K562 (cell line): ENCODE measurements around the gene TRAF5. TPM values are rescaled to one million over a fixed set of nuclear protein-coding genes. Genes with fewer than 3 reads are reported as not detected.
A peak's percentile ranks its signal among the peaks of the same experiment; 100 is the strongest.

Experiments used
- ARID1B ChIP-seq: fragments of 450-650 bp; IDR thresholded peaks from 2 replicates; pipeline ENCODE4 v1.6.1; 2016; ENCODE audit warnings: antibody characterized with exemption, mild to moderate bottlenecking, inconsistent platforms
- CEBPB ChIP-seq: fragments of 450-650 bp; IDR thresholded peaks from 2 replicates; pipeline ENCODE4 v1.6.1; 2016; ENCODE audit warnings: missing genetic modification characterization, missing compliant biosample characterization
- CHD4 ChIP-seq: fragments of 200-600 bp; sonication (generic); IDR thresholded peaks from 3 replicates; pipeline ENCODE4 v1.6.1; 2012; ENCODE audit warnings: low read depth, mild to moderate bottlenecking, mixed read lengths, low read length, inconsistent platforms; ENCODE audit not compliant: insufficient read depth, insufficient replicate concordance, poor library complexity, severe bottlenecking
- DMBX1 ChIP-seq: fragments of 250-450 bp; sonication (Bioruptor Pico); IDR thresholded peaks from 2 replicates; pipeline ENCODE4 v1.8.0; 2022; ENCODE audit warnings: inconsistent platforms, mild to moderate bottlenecking, moderate library complexity, borderline replicate concordance
- HMG20A ChIP-seq: fragments of 450-650 bp; formaldehyde crosslinking; conservative IDR thresholded peaks from 2 replicates; pipeline ENCODE4 v1.4.0; 2020; ENCODE audit warnings: mild to moderate bottlenecking, mixed read lengths
- JUND ChIP-seq, 2 experiments: IDR thresholded peaks; 2 replicates in 1 of 2; 3 replicates in 1 of 2; pipeline ENCODE4 v1.6.1; 2011; ENCODE audit warnings: borderline replicate concordance in 2 of 2, low read depth in 2 of 2, low read length in 2 of 2, improper control_type of control experiment in 1 of 2, missing biosample characterization in 1 of 2, missing genetic modification characterization in 1 of 2, missing genetic modification reagents in 1 of 2
- MCM2 ChIP-seq: fragments of 450-650 bp; IDR thresholded peaks from 2 replicates; pipeline ENCODE4 v1.6.1; 2017; ENCODE audit warnings: low read depth, mild to moderate bottlenecking
- MEF2D ChIP-seq: conservative IDR thresholded peaks from 2 replicates; pipeline ENCODE4 v1.6.1; 2016; ENCODE audit warnings: low read depth, missing genetic modification characterization, missing compliant biosample characterization
- NR1H2 ChIP-seq: sonication (generic); formaldehyde crosslinking; IDR thresholded peaks from 2 replicates; pipeline ENCODE4 v1.4.0; 2020; ENCODE audit warnings: mild to moderate bottlenecking, missing genetic modification reagents
- TCF7 ChIP-seq: sonication (generic); IDR thresholded peaks from 2 replicates; pipeline ENCODE4 v1.6.1; 2016; ENCODE audit warnings: antibody characterized with exemption, borderline replicate concordance
- TOE1 ChIP-seq, 2 experiments: fragments of 450-650 bp in 1 of 2; sonication (generic) in 1 of 2; formaldehyde crosslinking in 1 of 2; IDR thresholded peaks; 2 replicates each; pipeline versions ENCODE4 v1.7.1 to v1.8.0; 2016 to 2022; ENCODE audit warnings: borderline replicate concordance in 2 of 2, mild to moderate bottlenecking in 2 of 2, antibody characterized with exemption in 1 of 2, inconsistent platforms in 1 of 2, low read depth in 1 of 2, missing genetic modification reagents in 1 of 2, moderate library complexity in 1 of 2
- ZKSCAN3 ChIP-seq: fragments of 250-450 bp; sonication (Bioruptor Pico); IDR thresholded peaks from 2 replicates; pipeline ENCODE4 v1.4.0; 2020
- ZNF197 ChIP-seq: fragments of 200-800 bp; sonication (Bioruptor generic); IDR thresholded peaks from 2 replicates; pipeline ENCODE4 v1.6.1; 2016; ENCODE audit warnings: low read depth, missing genetic modification characterization, missing compliant biosample characterization
- ZNF507 ChIP-seq: conservative IDR thresholded peaks from 2 replicates; pipeline ENCODE4 v1.6.1; 2017; ENCODE audit warnings: missing genetic modification characterization, missing compliant biosample characterization
- polyA plus RNA-seq, 8 experiments: library from polyadenylated mRNA; depleted of rRNA in 4 of 8; stranded (reverse) in 5 of 8; unstranded in 3 of 8; fragments of >200 nt; fragmentation: Nextera tagmentation in 2 of 8; fragmentation: Illumina TruSeq in 1 of 8; extraction: Ambion mirVana in 2 of 8; extraction: Trizol in 1 of 8; gene quantifications; 2 replicates each; pipeline versions ENCODE4 v1.2.1 to v1.2.3, GENCODE V29; 2011 to 2014; ENCODE audit warnings: inconsistent platforms in 1 of 8, missing spikeins in 1 of 8
- total RNA-seq, 7 experiments: library from RNA; depleted of rRNA in 6 of 7; stranded (reverse); fragments of >200 nt in 6 of 7; fragmentation: Illumina TruSeq in 2 of 7; extraction: Trizol in 2 of 7; gene quantifications; 2 replicates each; pipeline versions ENCODE4 v1.2.1 to v1.2.3, GENCODE V29; 2011 to 2021; ENCODE audit warnings: low replicate concordance in 1 of 7
- TF ChIP-seq, protein P1 (sequence below): fragments of 450-650 bp; IDR thresholded peaks from 2 replicates; pipeline ENCODE4 v1.7.0; 2016; ENCODE audit warnings: borderline replicate concordance
- TF ChIP-seq, protein P2 (sequence below): fragments of 450-650 bp; formaldehyde crosslinking; IDR thresholded peaks from 2 replicates; pipeline ENCODE4 v1.4.0; 2020; ENCODE audit warnings: mild to moderate bottlenecking, moderate library complexity
- TF ChIP-seq, protein P3 (sequence below), 2 experiments: fragments of 250-450 bp in 1 of 2; fragments of 450-650 bp in 1 of 2; sonication (Bioruptor Pico) in 1 of 2; IDR thresholded peaks; 2 replicates each; pipeline versions ENCODE4 v1.6.1 to v1.8.0; 2016 to 2021; ENCODE audit warnings: mild to moderate bottlenecking in 2 of 2, moderate library complexity in 2 of 2, missing compliant biosample characterization in 1 of 2, missing genetic modification characterization in 1 of 2
- TF ChIP-seq, protein P4 (sequence below): fragments of 450-650 bp; IDR thresholded peaks from 2 replicates; pipeline ENCODE4 v1.6.1; 2017; ENCODE audit warnings: antibody characterized with exemption, mild to moderate bottlenecking

TRAF5 gene
- total and polyA plus RNA-seq, 9 of the 15 experiments (the other 6 are each of a cell fraction or from before 2014, with no cell fraction given) = 2.0 to 9.3 (median 5.3) TPM

DNA sequence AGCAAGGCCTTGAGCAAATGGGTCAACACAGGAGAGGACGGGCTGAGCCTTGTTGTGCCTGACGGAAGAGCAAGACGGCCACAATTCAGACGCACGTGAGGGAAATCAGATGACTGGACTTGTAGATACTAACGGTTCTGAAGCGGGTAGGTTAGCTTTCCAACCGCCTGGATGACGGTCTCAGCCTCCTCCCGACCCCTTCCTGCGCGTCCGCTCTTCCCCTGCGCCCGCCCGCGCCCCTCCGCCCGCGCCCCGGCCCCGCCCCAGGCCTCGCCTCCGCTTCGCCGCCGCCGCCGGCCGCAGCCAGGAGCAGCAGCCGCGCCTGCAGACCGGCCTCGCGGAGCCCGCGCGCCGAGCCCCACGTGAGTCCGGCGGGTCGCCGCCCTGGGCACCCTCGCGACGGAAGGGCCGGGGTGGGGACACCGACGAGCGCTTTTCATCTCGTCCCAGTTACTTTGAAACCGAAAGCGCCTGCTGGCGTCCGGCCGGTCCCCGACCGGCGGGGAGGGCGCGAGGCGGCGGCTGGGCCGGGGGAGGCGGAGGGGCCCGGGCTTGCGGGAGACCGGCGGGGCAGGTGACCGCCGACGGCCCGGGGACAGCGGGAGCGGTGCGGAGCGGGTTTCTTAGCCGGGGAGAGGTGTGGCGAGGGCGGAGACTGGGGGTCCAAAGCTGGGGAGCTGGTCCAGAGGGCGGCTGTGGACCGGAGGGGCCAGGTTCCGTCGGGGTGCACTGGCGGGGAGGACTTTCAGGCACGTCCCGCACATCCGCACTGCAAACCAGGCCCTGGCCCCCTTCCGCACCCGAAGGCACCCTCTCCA is at the start of gene TRAF5 (continued):
- TF ChIP-seq, protein P1, sequence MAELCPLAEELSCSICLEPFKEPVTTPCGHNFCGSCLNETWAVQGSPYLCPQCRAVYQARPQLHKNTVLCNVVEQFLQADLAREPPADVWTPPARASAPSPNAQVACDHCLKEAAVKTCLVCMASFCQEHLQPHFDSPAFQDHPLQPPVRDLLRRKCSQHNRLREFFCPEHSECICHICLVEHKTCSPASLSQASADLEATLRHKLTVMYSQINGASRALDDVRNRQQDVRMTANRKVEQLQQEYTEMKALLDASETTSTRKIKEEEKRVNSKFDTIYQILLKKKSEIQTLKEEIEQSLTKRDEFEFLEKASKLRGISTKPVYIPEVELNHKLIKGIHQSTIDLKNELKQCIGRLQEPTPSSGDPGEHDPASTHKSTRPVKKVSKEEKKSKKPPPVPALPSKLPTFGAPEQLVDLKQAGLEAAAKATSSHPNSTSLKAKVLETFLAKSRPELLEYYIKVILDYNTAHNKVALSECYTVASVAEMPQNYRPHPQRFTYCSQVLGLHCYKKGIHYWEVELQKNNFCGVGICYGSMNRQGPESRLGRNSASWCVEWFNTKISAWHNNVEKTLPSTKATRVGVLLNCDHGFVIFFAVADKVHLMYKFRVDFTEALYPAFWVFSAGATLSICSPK = no peak
- TF ChIP-seq ZNF507 (tag) (no peak), CHD4 (no peak), DMBX1 (no peak; the same call in 1 of the 2 replicates), MCM2 (no peak), MEF2D (no peak), JUND (IDR thresholded peaks at IDR 0.05; ENCODE audit: borderline replicate concordance, low read depth, low read length) (no peak), JUND (tag; IDR thresholded peaks at IDR 0.05; ENCODE audit: borderline replicate concordance, low read depth, low read length) (no peak), NR1H2 (CRISPR knock-in tag) (no peak), TCF7 (no peak), ZKSCAN3 (CRISPR knock-in tag) (no peak), HMG20A (CRISPR knock-in tag) (no peak), TOE1 (IDR thresholded peaks at IDR 0.05; ENCODE audit: borderline replicate concordance) (no peak), TOE1 (CRISPR knock-in tag; IDR thresholded peaks at IDR 0.05; ENCODE audit: borderline replicate concordance, low read depth) (no peak), CEBPB (tag) (no peak), ARID1B (no peak), ZNF197 (no peak)
- TF ChIP-seq, protein P2, sequence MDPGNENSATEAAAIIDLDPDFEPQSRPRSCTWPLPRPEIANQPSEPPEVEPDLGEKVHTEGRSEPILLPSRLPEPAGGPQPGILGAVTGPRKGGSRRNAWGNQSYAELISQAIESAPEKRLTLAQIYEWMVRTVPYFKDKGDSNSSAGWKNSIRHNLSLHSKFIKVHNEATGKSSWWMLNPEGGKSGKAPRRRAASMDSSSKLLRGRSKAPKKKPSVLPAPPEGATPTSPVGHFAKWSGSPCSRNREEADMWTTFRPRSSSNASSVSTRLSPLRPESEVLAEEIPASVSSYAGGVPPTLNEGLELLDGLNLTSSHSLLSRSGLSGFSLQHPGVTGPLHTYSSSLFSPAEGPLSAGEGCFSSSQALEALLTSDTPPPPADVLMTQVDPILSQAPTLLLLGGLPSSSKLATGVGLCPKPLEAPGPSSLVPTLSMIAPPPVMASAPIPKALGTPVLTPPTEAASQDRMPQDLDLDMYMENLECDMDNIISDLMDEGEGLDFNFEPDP (CRISPR knock-in tag) = no peak
- TF ChIP-seq, protein P3, sequence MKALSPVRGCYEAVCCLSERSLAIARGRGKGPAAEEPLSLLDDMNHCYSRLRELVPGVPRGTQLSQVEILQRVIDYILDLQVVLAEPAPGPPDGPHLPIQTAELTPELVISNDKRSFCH (CRISPR knock-in tag; IDR thresholded peaks at IDR 0.05) = no peak
- TF ChIP-seq, protein P3 (tag; IDR thresholded peaks at IDR 0.05) = no peak
- TF ChIP-seq, protein P4, sequence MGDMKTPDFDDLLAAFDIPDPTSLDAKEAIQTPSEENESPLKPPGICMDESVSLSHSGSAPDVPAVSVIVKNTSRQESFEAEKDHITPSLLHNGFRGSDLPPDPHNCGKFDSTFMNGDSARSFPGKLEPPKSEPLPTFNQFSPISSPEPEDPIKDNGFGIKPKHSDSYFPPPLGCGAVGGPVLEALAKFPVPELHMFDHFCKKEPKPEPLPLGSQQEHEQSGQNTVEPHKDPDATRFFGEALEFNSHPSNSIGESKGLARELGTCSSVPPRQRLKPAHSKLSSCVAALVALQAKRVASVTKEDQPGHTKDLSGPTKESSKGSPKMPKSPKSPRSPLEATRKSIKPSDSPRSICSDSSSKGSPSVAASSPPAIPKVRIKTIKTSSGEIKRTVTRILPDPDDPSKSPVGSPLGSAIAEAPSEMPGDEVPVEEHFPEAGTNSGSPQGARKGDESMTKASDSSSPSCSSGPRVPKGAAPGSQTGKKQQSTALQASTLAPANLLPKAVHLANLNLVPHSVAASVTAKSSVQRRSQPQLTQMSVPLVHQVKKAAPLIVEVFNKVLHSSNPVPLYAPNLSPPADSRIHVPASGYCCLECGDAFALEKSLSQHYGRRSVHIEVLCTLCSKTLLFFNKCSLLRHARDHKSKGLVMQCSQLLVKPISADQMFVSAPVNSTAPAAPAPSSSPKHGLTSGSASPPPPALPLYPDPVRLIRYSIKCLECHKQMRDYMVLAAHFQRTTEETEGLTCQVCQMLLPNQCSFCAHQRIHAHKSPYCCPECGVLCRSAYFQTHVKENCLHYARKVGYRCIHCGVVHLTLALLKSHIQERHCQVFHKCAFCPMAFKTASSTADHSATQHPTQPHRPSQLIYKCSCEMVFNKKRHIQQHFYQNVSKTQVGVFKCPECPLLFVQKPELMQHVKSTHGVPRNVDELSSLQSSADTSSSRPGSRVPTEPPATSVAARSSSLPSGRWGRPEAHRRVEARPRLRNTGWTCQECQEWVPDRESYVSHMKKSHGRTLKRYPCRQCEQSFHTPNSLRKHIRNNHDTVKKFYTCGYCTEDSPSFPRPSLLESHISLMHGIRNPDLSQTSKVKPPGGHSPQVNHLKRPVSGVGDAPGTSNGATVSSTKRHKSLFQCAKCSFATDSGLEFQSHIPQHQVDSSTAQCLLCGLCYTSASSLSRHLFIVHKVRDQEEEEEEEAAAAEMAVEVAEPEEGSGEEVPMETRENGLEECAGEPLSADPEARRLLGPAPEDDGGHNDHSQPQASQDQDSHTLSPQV = peak; percentile 77
